Loucy (cell line): Measurements from ENCODE around the gene TTI1.

ENCODE experiments used
- H2AFZ ChIP-seq: fragments of 200-600 bp; sonication (generic); 2 replicates; pipeline ENCODE4 v1.6.0; 2016; ENCODE audit warnings: antibody characterized with exemption, mild to moderate bottlenecking, low read length, moderate library complexity
- H3F3A ChIP-seq: fragments of 200-600 bp; 2 replicates; pipeline ENCODE4 v1.6.0; 2016; ENCODE audit warnings: antibody characterized with exemption, low read depth, mild to moderate bottlenecking
- H3K27me3 ChIP-seq: fragments of 200-600 bp; sonication (generic); 2 replicates; pipeline ENCODE4 v1.6.1; 2014; ENCODE audit warnings: low read length, mild to moderate bottlenecking; ENCODE audit not compliant: insufficient read depth, poor library complexity, severe bottlenecking
- H3K36me3 ChIP-seq: fragments of 200-600 bp; sonication (generic); 2 replicates; pipeline ENCODE4 v1.6.1; 2016; ENCODE audit warnings: low read length; ENCODE audit not compliant: insufficient read depth
- H3K4me1 ChIP-seq: fragments of 200-600 bp; sonication (generic); 2 replicates; pipeline ENCODE4 v1.5.1; 2014; ENCODE audit warnings: low read length, mild to moderate bottlenecking; ENCODE audit not compliant: insufficient read depth, poor library complexity, severe bottlenecking
- H3K4me2 ChIP-seq: fragments of 200-600 bp; sonication (generic); 2 replicates; pipeline ENCODE4 v1.6.0; 2014; ENCODE audit warnings: antibody characterized with exemption, low read length, low read depth, mild to moderate bottlenecking; ENCODE audit not compliant: poor library complexity, severe bottlenecking
- H3K4me3 ChIP-seq: fragments of 200-600 bp; sonication (generic); 2 replicates; pipeline ENCODE4 v1.5.1; 2014; ENCODE audit warnings: low read length, mild to moderate bottlenecking, mixed read lengths; ENCODE audit not compliant: poor library complexity, severe bottlenecking
- H3K79me2 ChIP-seq: fragments of 200-600 bp; sonication (generic); 2 replicates; pipeline ENCODE4 v1.6.1; 2014; ENCODE audit warnings: low read length; ENCODE audit not compliant: insufficient read depth
- H3K9ac ChIP-seq: fragments of 200-600 bp; sonication (generic); 2 replicates; pipeline ENCODE4 v1.6.0; 2014; ENCODE audit warnings: mild to moderate bottlenecking, low read depth, low read length, moderate library complexity; ENCODE audit not compliant: poor library complexity, severe bottlenecking
- H3K9me2 ChIP-seq: fragments of 200-600 bp; sonication (generic); replicated peaks from 2 replicates; pipeline ENCODE4 v1.6.1; 2016; ENCODE audit warnings: low read depth, low read length, mixed read lengths
- H3K9me3 ChIP-seq: fragments of 200-600 bp; sonication (generic); 2 replicates; pipeline ENCODE4 v1.6.1; 2014; ENCODE audit warnings: mild to moderate bottlenecking, antibody characterized with exemption, low read length, low read depth; ENCODE audit not compliant: insufficient read depth
- H4K20me1 ChIP-seq: fragments of 200-600 bp; sonication (generic); 2 replicates; pipeline ENCODE4 v1.6.0; 2014; ENCODE audit warnings: antibody characterized with exemption, low read length, mild to moderate bottlenecking; ENCODE audit not compliant: insufficient read depth, poor library complexity, severe bottlenecking
- CTCF ChIP-seq: fragments of 200-600 bp; sonication (generic); conservative IDR thresholded peaks from 2 replicates; pipeline ENCODE4 v1.5.1; 2014; ENCODE audit warnings: mild to moderate bottlenecking, antibody characterized with exemption, low read length
- EZH2phosphoT487 ChIP-seq: fragments of 200-600 bp; IDR thresholded peaks from 2 replicates; pipeline ENCODE4 v1.6.1; 2018; ENCODE audit warnings: antibody characterized with exemption, mild to moderate bottlenecking, moderate library complexity, borderline replicate concordance

Gene TTI1

GRCh38 chr20:38029453-38029852 is 3.8 kb downstream of the TTI1 start:
- Histone ChIP-seq H3K9ac (no peak overlapping the region), H3K4me2 (peak overlapping the region; percentile 85), H3K9me3 (no peaks in the 10 kb centered on the region), H3F3A (no peaks in the 10 kb centered on the region), H3K79me2 (peaks cover 100% of the 10 kb centered on the region), H2AFZ (no peak overlapping the region), H3K36me3 (no peaks in the 10 kb centered on the region), H3K4me1 (peaks cover 28% of the 10 kb centered on the region), H3K4me3 (peak overlapping the region; percentile 95), H3K9me2 (no peaks in the 10 kb centered on the region), H3K27me3 (no peaks in the 10 kb centered on the region), H4K20me1 (peaks cover 9% of the 10 kb centered on the region)
- TF ChIP-seq CTCF (no peak), EZH2phosphoT487 (no peak)

- H3K36me3 ChIP-seq = no peaks in the 10 kb centered on the region
- no peak overlapping the region for H2AFZ ChIP-seq
- H3K4me3 ChIP-seq = no peak overlapping the region
- peaks cover 94% of the 10 kb centered on the region for H3K79me2 ChIP-seq
- no peak for TF ChIP-seq CTCF
- TF ChIP-seq EZH2phosphoT487 = no peak
- H3K4me2 ChIP-seq = peak overlapping the region; percentile 6
- H3K9me2 ChIP-seq = no peaks in the 10 kb centered on the region
- H3F3A ChIP-seq = no peaks in the 10 kb centered on the region
- H3K27me3 ChIP-seq = no peaks in the 10 kb centered on the region
- peaks cover 24% of the 10 kb centered on the region for H4K20me1 ChIP-seq
- H3K4me1 ChIP-seq = peaks cover 4% of the 10 kb centered on the region
- H3K9me3 ChIP-seq = no peaks in the 10 kb centered on the region
- no peak overlapping the region for H3K9ac ChIP-seq
Measured at GRCh38 chr20:38024496-38024895, 8.8 kb downstream of the TTI1 start.

- TF ChIP-seq EZH2phosphoT487 = no peak
- TF ChIP-seq CTCF = no peak
- no peak overlapping the region for H3K4me3 ChIP-seq
- H3K79me2 ChIP-seq = peaks cover 94% of the 10 kb centered on the region
- H3K4me1 ChIP-seq = peaks cover 4% of the 10 kb centered on the region
- H3K9ac ChIP-seq = no peak overlapping the region
- peaks cover 7% of the 10 kb centered on the region; the same call in 1 of the 2 replicates for H3K36me3 ChIP-seq
- no peaks in the 10 kb centered on the region for H3F3A ChIP-seq
- H3K4me2 ChIP-seq = peak overlapping the region; percentile 30
- H4K20me1 ChIP-seq = peaks cover 22% of the 10 kb centered on the region
- H3K9me3 ChIP-seq = peaks cover 7% of the 10 kb centered on the region; the same call in 1 of the 2 replicates
- no peaks in the 10 kb centered on the region for H3K9me2 ChIP-seq
- no peaks in the 10 kb centered on the region for H3K27me3 ChIP-seq
- H2AFZ ChIP-seq = no peak overlapping the region
Measured at GRCh38 chr20:38023181-38024001, 9.9 kb downstream of the TTI1 start.
